GM06990 (cell line): Measurements from ENCODE around the gene SRCAP.

ENCODE experiments used
- DNase-seq: peaks from one replicate; pipeline ENCODE4 v3.0.0-alpha.2; 2011; ENCODE audit not compliant: insufficient read length; ENCODE audit errors: extremely low read depth
- H3K27me3 ChIP-seq: replicated peaks from 2 replicates; pipeline ENCODE4 v1.6.0; 2011; ENCODE audit warnings: low read length; ENCODE audit not compliant: control insufficient read depth, insufficient read depth
- H3K36me3 ChIP-seq: 2 replicates; pipeline ENCODE4 v1.5.1; 2011; ENCODE audit warnings: low read length; ENCODE audit not compliant: control insufficient read depth, insufficient read depth
- H3K4me3 ChIP-seq: replicated peaks from 2 replicates; pipeline ENCODE4 v1.5.1; 2011; ENCODE audit warnings: low read depth, mild to moderate bottlenecking, control low read depth, low read length
- CTCF ChIP-seq: IDR thresholded peaks from 2 replicates; pipeline ENCODE4 v1.5.1; 2011; ENCODE audit warnings: low read length, control low read depth, mild to moderate bottlenecking, inconsistent platforms; ENCODE audit not compliant: insufficient read depth, poor library complexity, severe bottlenecking

The SRCAP gene

GRCh38 chr16:30657866-30658730, 40.9 kb upstream of the SRCAP start, which contains the start of gene FBRS:
Gene FBRS (plus strand): TSS chr16:30658431. CDS start chr16:30659519, 1,088 bp downstream.
- TF ChIP-seq CTCF: peak; percentile 76
- peaks cover 33% of the 10 kb centered on the region for H3K36me3 ChIP-seq
- no peaks in the 10 kb centered on the region for H3K27me3 ChIP-seq
- peak; percentile 100 for DNase-seq
- H3K4me3 ChIP-seq: peak within 1 kb of the TSS; percentile 77

- Histone ChIP-seq H3K4me3 (peak overlapping the region; percentile 77), H3K27me3 (no peaks in the 10 kb centered on the region), H3K36me3 (peaks cover 34% of the 10 kb centered on the region)
- DNase-seq: peak; percentile 86
- no peak for TF ChIP-seq CTCF
Measured at GRCh38 chr16:30658731-30659506, 40.1 kb upstream of the SRCAP start.

GRCh38 chr16:30659507-30660423, 39.2 kb upstream of the SRCAP start:
- peaks cover 30% of the 10 kb centered on the region for H3K36me3 ChIP-seq
- H3K4me3 ChIP-seq: peak overlapping the region; percentile 77
- DNase-seq: peak; percentile 65
- no peaks in the 10 kb centered on the region for H3K27me3 ChIP-seq
- TF ChIP-seq CTCF: no peak

GRCh38 chr16:30660424-30661261, 38.3 kb upstream of the SRCAP start:
- H3K36me3 ChIP-seq: peaks cover 31% of the 10 kb centered on the region
- no peak for TF ChIP-seq CTCF
- DNase-seq: no peak
- H3K27me3 ChIP-seq: no peaks in the 10 kb centered on the region
- peak overlapping the region; percentile 77 for H3K4me3 ChIP-seq
